ENCODE measurements around the gene PIK3AP1.

Gene PIK3AP1

GRCh38 chr10:96719850-96720421, 378 bp downstream of the PIK3AP1 start:
- Histone ChIP-seq H3K27me3 (ENCODE audit: insufficient read depth, low read length) (peaks cover 20% of the 10 kb centered on the region), H3K9ac (ENCODE audit: low read depth, low read length) (peak overlapping the region; percentile 61), H3K4me1 (ENCODE audit: insufficient read depth, low read length) (peaks cover 7% of the 10 kb centered on the region), H3K36me3 (ENCODE audit: insufficient read depth, low read length) (no peaks in the 10 kb centered on the region), H3K27ac (ENCODE audit: low read depth, low read length) (no peak overlapping the region), H3K9me3 (ENCODE audit: insufficient read depth, low read depth, low read length) (no peaks in the 10 kb centered on the region), H3K4me3 (ENCODE audit: low read length) (peak overlapping the region; percentile 65)
- under 1% methylated on average over 38 of the region's 38 CpGs for WGBS

DNA sequence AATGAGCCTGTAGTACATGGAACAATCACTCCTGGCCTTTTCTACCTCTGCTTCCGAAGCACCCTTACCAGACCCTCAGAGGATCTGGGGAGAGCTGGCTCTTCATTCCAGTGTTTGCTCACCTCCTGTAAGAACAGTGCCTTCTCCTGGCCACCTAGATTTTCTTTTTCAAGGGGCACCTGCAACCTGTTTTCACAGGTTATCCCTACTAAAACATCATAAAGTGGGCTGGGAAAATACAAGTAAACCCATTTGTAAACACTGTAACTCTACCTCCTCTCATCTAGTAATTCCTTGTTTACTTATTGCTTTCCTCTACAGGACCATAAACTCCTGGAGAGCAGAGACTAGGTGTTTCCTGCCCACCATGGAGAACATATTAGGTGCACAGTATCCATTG, 1.1 kb downstream of the PIK3AP1 start:
- Histone ChIP-seq H3K27ac (ENCODE audit: low read depth, low read length) (no peak overlapping the region), H3K36me3 (ENCODE audit: insufficient read depth, low read length) (no peaks in the 10 kb centered on the region), H3K4me1 (ENCODE audit: insufficient read depth, low read length) (peaks cover 7% of the 10 kb centered on the region), H3K27me3 (ENCODE audit: insufficient read depth, low read length) (peaks cover 20% of the 10 kb centered on the region), H3K9ac (ENCODE audit: low read depth, low read length) (no peak overlapping the region), H3K4me3 (ENCODE audit: low read length) (peak overlapping the region; percentile 65), H3K9me3 (ENCODE audit: insufficient read depth, low read depth, low read length) (no peaks in the 10 kb centered on the region)
- WGBS, result 88% methylated on average over 1 of the region's 1 CpG

GRCh38 chr10:96718304-96718990, 1.9 kb downstream of the PIK3AP1 start:
- peaks cover 20% of the 10 kb centered on the region for H3K27me3 ChIP-seq (ENCODE audit: insufficient read depth, low read length)
- H3K4me3 ChIP-seq (ENCODE audit: low read length), result no peak overlapping the region
- no peak overlapping the region for H3K9ac ChIP-seq (ENCODE audit: low read depth, low read length)
- H3K36me3 ChIP-seq (ENCODE audit: insufficient read depth, low read length), result no peaks in the 10 kb centered on the region
- H3K27ac ChIP-seq (ENCODE audit: low read depth, low read length), result no peak overlapping the region
- WGBS, result 92% methylated on average over 12 of the region's 12 CpGs
- no peaks in the 10 kb centered on the region for H3K9me3 ChIP-seq (ENCODE audit: insufficient read depth, low read depth, low read length)
- H3K4me1 ChIP-seq (ENCODE audit: insufficient read depth, low read length), result peaks cover 7% of the 10 kb centered on the region

- no peak overlapping the region for H3K9ac ChIP-seq (ENCODE audit: low read depth, low read length)
- WGBS, result 98% methylated on average over 1 of the region's 1 CpG
- H3K27me3 ChIP-seq (ENCODE audit: insufficient read depth, low read length), result peaks cover 20% of the 10 kb centered on the region
- H3K9me3 ChIP-seq (ENCODE audit: insufficient read depth, low read depth, low read length), result no peaks in the 10 kb centered on the region
- peaks cover 7% of the 10 kb centered on the region for H3K4me1 ChIP-seq (ENCODE audit: insufficient read depth, low read length)
- no peak overlapping the region for H3K4me3 ChIP-seq (ENCODE audit: low read length)
- no peak overlapping the region for H3K27ac ChIP-seq (ENCODE audit: low read depth, low read length)
- H3K36me3 ChIP-seq (ENCODE audit: insufficient read depth, low read length), result no peaks in the 10 kb centered on the region
Measured at GRCh38 chr10:96716390-96716789, 3.9 kb downstream of the PIK3AP1 start.

GRCh38 chr10:96714746-96715255, 5.5 kb downstream of the PIK3AP1 start:
- no peak overlapping the region for H3K9ac ChIP-seq (ENCODE audit: low read depth, low read length)
- WGBS, result 85% methylated on average over 2 of the region's 2 CpGs

GRCh38 chr10:96714031-96714590, 6.2 kb downstream of the PIK3AP1 start:
- Histone ChIP-seq H3K4me3 (ENCODE audit: low read length) (no peak overlapping the region), H3K9ac (ENCODE audit: low read depth, low read length) (no peak overlapping the region), H3K36me3 (ENCODE audit: insufficient read depth, low read length) (no peaks in the 10 kb centered on the region), H3K27me3 (ENCODE audit: insufficient read depth, low read length) (peaks cover 5% of the 10 kb centered on the region; the same call in 1 of the 2 replicates), H3K4me1 (ENCODE audit: insufficient read depth, low read length) (no peaks in the 10 kb centered on the region), H3K9me3 (ENCODE audit: insufficient read depth, low read depth, low read length) (no peaks in the 10 kb centered on the region), H3K27ac (ENCODE audit: low read depth, low read length) (no peak overlapping the region)
- WGBS, result 94% methylated on average over 9 of the region's 9 CpGs

More at GRCh38 chr10:96714746-96715255, 5.5 kb downstream of the PIK3AP1 start:
- Histone ChIP-seq H3K36me3 (ENCODE audit: insufficient read depth, low read length) (no peaks in the 10 kb centered on the region), H3K27me3 (ENCODE audit: insufficient read depth, low read length) (peaks cover 12% of the 10 kb centered on the region), H3K4me1 (ENCODE audit: insufficient read depth, low read length) (peaks cover 2% of the 10 kb centered on the region; the same call in 1 of the 2 replicates), H3K4me3 (ENCODE audit: low read length) (no peak overlapping the region), H3K9me3 (ENCODE audit: insufficient read depth, low read depth, low read length) (no peaks in the 10 kb centered on the region), H3K27ac (ENCODE audit: low read depth, low read length) (no peak overlapping the region)

DNA sequence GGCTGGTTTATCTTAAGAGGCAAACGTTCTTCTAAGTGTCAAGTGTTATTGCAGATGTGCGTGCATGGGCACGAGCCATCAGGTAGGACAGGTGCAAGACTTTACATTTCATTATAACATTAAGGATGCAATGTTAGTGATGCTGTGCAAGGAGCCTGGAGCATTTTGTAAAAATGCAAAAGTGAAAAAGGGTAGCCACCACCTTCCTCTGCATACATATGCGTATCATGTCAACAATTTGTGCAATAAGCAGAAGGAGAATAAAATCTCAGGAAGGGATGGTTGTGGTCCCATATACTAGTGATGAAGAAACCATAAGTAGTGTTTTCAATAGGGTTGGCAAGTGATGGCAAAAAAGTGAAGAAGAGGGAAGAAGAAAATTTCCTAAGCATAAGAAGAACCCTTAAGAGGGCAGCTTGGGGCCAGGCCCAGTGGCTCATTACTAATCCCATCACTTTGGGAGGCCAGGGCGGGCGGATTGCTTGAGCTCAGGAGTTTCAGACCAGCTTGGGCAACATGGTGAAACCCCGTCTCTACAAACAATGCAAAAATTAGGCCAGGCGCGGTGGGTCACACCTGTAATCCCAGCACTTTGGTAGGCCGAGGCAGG, 7.5 kb downstream of the PIK3AP1 start:
- H3K9me3 ChIP-seq (ENCODE audit: insufficient read depth, low read depth, low read length), result no peaks in the 10 kb centered on the region
- no peak overlapping the region for H3K27ac ChIP-seq (ENCODE audit: low read depth, low read length)
- H3K4me1 ChIP-seq (ENCODE audit: insufficient read depth, low read length), result no peaks in the 10 kb centered on the region
- H3K36me3 ChIP-seq (ENCODE audit: insufficient read depth, low read length), result no peaks in the 10 kb centered on the region
- no peak overlapping the region for H3K9ac ChIP-seq (ENCODE audit: low read depth, low read length)
- H3K4me3 ChIP-seq (ENCODE audit: low read length), result no peak overlapping the region
- H3K27me3 ChIP-seq (ENCODE audit: insufficient read depth, low read length), result no peaks in the 10 kb centered on the region
- WGBS, result 94% methylated on average over 9 of the region's 10 CpGs

GRCh38 chr10:96711048-96711728, 9.1 kb downstream of the PIK3AP1 start:
- 95% methylated on average over 3 of the region's 3 CpGs for whole genome bisulfite sequencing
- Histone ChIP-seq H3K4me1 (ENCODE audit: insufficient read depth, low read length) (no peaks in the 10 kb centered on the region), H3K36me3 (ENCODE audit: insufficient read depth, low read length) (no peaks in the 10 kb centered on the region), H3K27ac (ENCODE audit: low read depth, low read length) (no peak overlapping the region), H3K4me3 (ENCODE audit: low read length) (no peak overlapping the region), H3K27me3 (ENCODE audit: insufficient read depth, low read length) (no peaks in the 10 kb centered on the region), H3K9me3 (ENCODE audit: insufficient read depth, low read depth, low read length) (no peaks in the 10 kb centered on the region), H3K9ac (ENCODE audit: low read depth, low read length) (no peak overlapping the region)

DNA sequence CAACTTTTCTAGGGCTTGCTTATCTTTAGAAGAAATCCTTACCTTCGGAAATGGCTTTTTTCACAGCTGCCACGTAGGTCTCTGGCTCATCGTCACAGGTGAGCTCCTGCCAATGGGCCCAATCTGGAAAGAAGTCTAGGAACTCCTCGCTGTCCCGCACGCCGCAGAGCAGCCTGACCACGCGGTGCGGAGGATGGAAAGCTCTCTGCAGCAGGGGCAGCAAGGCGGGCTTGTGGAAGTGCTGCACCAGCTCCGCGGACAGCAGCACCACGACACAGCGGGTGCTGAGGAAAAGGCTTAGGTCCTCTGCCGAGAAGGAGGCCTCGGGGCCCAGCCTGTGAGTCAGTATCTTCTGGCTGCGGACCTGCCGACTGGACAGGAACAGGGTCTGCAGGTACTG, 10.8 kb downstream of the PIK3AP1 start:
- Histone ChIP-seq H3K27ac (ENCODE audit: low read depth, low read length) (no peak overlapping the region), H3K9me3 (ENCODE audit: insufficient read depth, low read depth, low read length) (no peaks in the 10 kb centered on the region), H3K36me3 (ENCODE audit: insufficient read depth, low read length) (no peaks in the 10 kb centered on the region), H3K9ac (ENCODE audit: low read depth, low read length) (no peak overlapping the region), H3K4me1 (ENCODE audit: insufficient read depth, low read length) (no peaks in the 10 kb centered on the region), H3K27me3 (ENCODE audit: insufficient read depth, low read length) (no peaks in the 10 kb centered on the region), H3K4me3 (ENCODE audit: low read length) (no peak overlapping the region)
- WGBS, result 92% methylated on average over 19 of the region's 19 CpGs

- no peaks in the 10 kb centered on the region for H3K9me3 ChIP-seq (ENCODE audit: insufficient read depth, low read depth, low read length)
- H3K27ac ChIP-seq (ENCODE audit: low read depth, low read length), result no peak overlapping the region
- no peaks in the 10 kb centered on the region for H3K4me1 ChIP-seq (ENCODE audit: insufficient read depth, low read length)
- H3K36me3 ChIP-seq (ENCODE audit: insufficient read depth, low read length), result no peaks in the 10 kb centered on the region
- H3K27me3 ChIP-seq (ENCODE audit: insufficient read depth, low read length), result no peaks in the 10 kb centered on the region
- no peak overlapping the region for H3K9ac ChIP-seq (ENCODE audit: low read depth, low read length)
- no peak overlapping the region for H3K4me3 ChIP-seq (ENCODE audit: low read length)
- 95% methylated on average over 6 of the region's 7 CpGs for WGBS
Measured at GRCh38 chr10:96708996-96709395, 11.3 kb downstream of the PIK3AP1 start.

DNA sequence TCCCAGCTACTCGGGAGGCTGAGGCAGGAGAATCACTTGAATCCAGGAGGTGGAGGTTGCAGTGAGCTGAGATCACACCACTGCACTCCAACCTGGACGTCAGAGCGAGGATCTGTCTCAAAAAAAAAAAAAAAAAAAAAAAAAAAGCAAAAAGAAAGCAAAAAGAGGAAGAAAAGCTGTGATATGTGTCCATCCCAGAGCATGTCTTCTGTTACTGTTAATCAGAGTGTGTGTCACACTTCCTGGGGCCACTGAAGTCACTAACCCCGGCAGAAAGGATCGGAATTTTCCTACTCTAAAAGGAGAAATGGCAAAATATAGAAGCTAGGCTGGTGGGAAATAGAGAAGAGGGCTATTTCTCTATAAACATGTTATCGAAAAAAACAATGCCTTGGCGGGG, 11.9 kb downstream of the PIK3AP1 start:
- Histone ChIP-seq H3K9ac (ENCODE audit: low read depth, low read length) (no peak overlapping the region), H3K4me3 (ENCODE audit: low read length) (no peak overlapping the region), H3K36me3 (ENCODE audit: insufficient read depth, low read length) (no peaks in the 10 kb centered on the region), H3K4me1 (ENCODE audit: insufficient read depth, low read length) (no peaks in the 10 kb centered on the region), H3K27ac (ENCODE audit: low read depth, low read length) (no peak overlapping the region), H3K9me3 (ENCODE audit: insufficient read depth, low read depth, low read length) (no peaks in the 10 kb centered on the region), H3K27me3 (ENCODE audit: insufficient read depth, low read length) (no peaks in the 10 kb centered on the region)
- 97% methylated on average over 4 of the region's 7 CpGs for WGBS
